PC-3 (cell line): ENCODE data around the gene FMNL2. TPM values are rescaled to one million over a fixed set of nuclear protein-coding genes. Genes with fewer than 3 reads are reported as not detected.

Experiments
- ATAC-seq: fragments of 200-7000 bp; cut with Tn5 transposase; 2 replicates; pipeline ENCODE4 v1.9.1; 2020; ENCODE audit warnings: mild to moderate bottlenecking, moderate library complexity
- BruUV-seq: library from RNA; stranded (reverse); fragments of 400-500 nt; replicated peaks from 2 replicates; lab custom pipeline; 2021; lab: Mats Ljungman, UMichigan
- CTCF ChIA-PET: fragments of 300-600 bp; sonication (Branson Sonifier 250); formaldehyde crosslinking; loops from one replicate; lab custom pipeline; 2022; ENCODE audit warnings: antibody characterized with exemption; lab: Charles Lee
- POLR2A ChIA-PET: fragments of 300-600 bp; sonication (Branson Sonifier 250); formaldehyde crosslinking; loops from one replicate; lab custom pipeline; 2022; ENCODE audit warnings: antibody characterized with exemption; ENCODE audit not compliant: unreplicated experiment; lab: Charles Lee
- DNase-seq: peaks from one replicate; pipeline ENCODE4 v3.0.0-alpha.2; 2015
- H2AFZ ChIP-seq: fragments of 300-600 bp; sonication (generic); 2 replicates; pipeline ENCODE4 v1.6.0; 2016; ENCODE audit warnings: antibody characterized with exemption, low read length
- H3F3A ChIP-seq: fragments of 300-600 bp; sonication (generic); one replicate; pipeline ENCODE4 v1.6.0; 2017; ENCODE audit warnings: antibody characterized with exemption, low read length, control low read depth, mild to moderate bottlenecking; ENCODE audit not compliant: unreplicated experiment
- H3K27ac ChIP-seq: fragments of 300-600 bp; sonication (generic); 2 replicates; pipeline ENCODE4 v1.5.1; 2016; ENCODE audit warnings: mild to moderate bottlenecking, low read length
- H3K27me3 ChIP-seq: fragments of 300-600 bp; sonication (generic); 2 replicates; pipeline ENCODE4 v1.6.1; 2016; ENCODE audit warnings: low read length, mixed read lengths
- H3K36me3 ChIP-seq: fragments of 300-600 bp; sonication (generic); 2 replicates; pipeline ENCODE4 v1.6.1; 2016; ENCODE audit warnings: low read depth, mixed run types, low read length, mixed read lengths
- H3K4me1 ChIP-seq: fragments of 300-600 bp; sonication (generic); 2 replicates; pipeline ENCODE4 v1.5.1; 2016; ENCODE audit warnings: low read length; ENCODE audit not compliant: insufficient read depth
- H3K4me2 ChIP-seq: fragments of 300-600 bp; sonication (generic); 2 replicates; pipeline ENCODE4 v1.6.0; 2016; ENCODE audit warnings: low read length
- H3K4me3 ChIP-seq: fragments of 300-600 bp; sonication (generic); 2 replicates; pipeline ENCODE4 v1.5.1; 2016; ENCODE audit warnings: mild to moderate bottlenecking, low read length, mixed read lengths
- H3K79me2 ChIP-seq: fragments of 300-600 bp; sonication (generic); 2 replicates; pipeline ENCODE4 v1.6.1; 2017; ENCODE audit warnings: low read length, mixed read lengths
- H3K9ac ChIP-seq: fragments of 300-600 bp; sonication (generic); 2 replicates; pipeline ENCODE4 v1.6.0; 2016; ENCODE audit warnings: mild to moderate bottlenecking, low read length
- H3K9me2 ChIP-seq: fragments of 300-600 bp; sonication (generic); replicated peaks from 2 replicates; pipeline ENCODE4 v1.6.1; 2016; ENCODE audit warnings: mixed run types, low read length, mixed read lengths
- H3K9me3 ChIP-seq: fragments of 300-600 bp; sonication (generic); 2 replicates; pipeline ENCODE4 v1.6.1; 2016; ENCODE audit warnings: low read length, mixed read lengths
- H4K20me1 ChIP-seq: fragments of 300-600 bp; sonication (generic); 2 replicates; pipeline ENCODE4 v1.6.1; 2016; ENCODE audit warnings: low read length, mixed read lengths
- CTCF ChIP-seq: fragments of 300-600 bp; sonication (generic); conservative IDR thresholded peaks from 2 replicates; pipeline ENCODE4 v1.5.1; 2017; ENCODE audit warnings: antibody characterized with exemption, low read depth, mild to moderate bottlenecking, low read length
- EZH2 ChIP-seq: fragments of 300-600 bp; sonication (generic); IDR thresholded peaks from one replicate; pipeline ENCODE4 v1.6.1; 2017; ENCODE audit warnings: antibody characterized with exemption, mild to moderate bottlenecking, low read length; ENCODE audit not compliant: unreplicated experiment
- EZH2phosphoT487 ChIP-seq: fragments of 300-600 bp; sonication (generic); IDR thresholded peaks from 2 replicates; pipeline ENCODE4 v1.6.1; 2018; ENCODE audit warnings: mild to moderate bottlenecking, antibody characterized with exemption, low read length, borderline replicate concordance
- intact Hi-C: fragments of 100-400 bp; cut with micrococcal nuclease; formaldehyde crosslinking; loops from 2 replicates; pipeline ENCODE4 v1.9.0; 2023
- total RNA-seq: library from RNA; depleted of rRNA; stranded (reverse); fragments of >200 nt; gene quantifications from 2 replicates; pipeline ENCODE4 v1.2.3, GENCODE V29; 2014

FMNL2 gene
- total RNA-seq, 1 experiment from 2014 or later: 15.8 TPM

- no peaks in the 10 kb centered on the region for H3F3A ChIP-seq
- intact Hi-C loops: no loop called here
- H3K4me3 ChIP-seq: no peak overlapping the region
- no peak overlapping the region for H3K27ac ChIP-seq
- H3K36me3 ChIP-seq: 0 out of 2 replicates have a peak, but pooled peaks cover 4% of the 10 kb centered on the region
- no peaks in the 10 kb centered on the region for H3K79me2 ChIP-seq
- H2AFZ ChIP-seq: no peak overlapping the region
- H3K4me1 ChIP-seq: peaks cover 16% of the 10 kb centered on the region
- no peaks in the 10 kb centered on the region for H3K27me3 ChIP-seq
- TF ChIP-seq CTCF (no peak), EZH2 (no peak), EZH2phosphoT487 (no peak)
- H3K4me2 ChIP-seq: no peak overlapping the region
- H3K9me3 ChIP-seq: no peaks in the 10 kb centered on the region
- ChIA-PET POLR2A (no interaction called here), CTCF (no interaction called here)
- no TSS peak for BruUV-seq
- ATAC-seq: no peak
- H4K20me1 ChIP-seq: no peaks in the 10 kb centered on the region
- no peaks in the 10 kb centered on the region for H3K9me2 ChIP-seq
- DNase-seq: no peak
- H3K9ac ChIP-seq: no peak overlapping the region
These were observed 214.0 kb downstream of the FMNL2 start for GRCh38 chr2:152548996-152549395.

- H3K79me2 ChIP-seq: no peaks in the 10 kb centered on the region
- H3K27me3 ChIP-seq: no peaks in the 10 kb centered on the region
- no peaks in the 10 kb centered on the region for H4K20me1 ChIP-seq
- H3K36me3 ChIP-seq: 0 out of 2 replicates have a peak, but pooled peaks cover 4% of the 10 kb centered on the region
- CTCF ChIA-PET: no interaction called here
- no peak overlapping the region for H3K4me2 ChIP-seq
- H3K4me1 ChIP-seq: peaks cover 18% of the 10 kb centered on the region
- TF ChIP-seq CTCF (no peak), EZH2 (no peak), EZH2phosphoT487 (no peak)
- no peak overlapping the region for H3K27ac ChIP-seq
- BruUV-seq: no TSS peak
- H3K4me3 ChIP-seq: no peak overlapping the region
- H2AFZ ChIP-seq: no peak overlapping the region
- H3K9ac ChIP-seq: no peak overlapping the region
- H3K9me2 ChIP-seq: no peaks in the 10 kb centered on the region
- DNase-seq: no peak
- POLR2A ChIA-PET: no interaction called here
- H3F3A ChIP-seq: no peaks in the 10 kb centered on the region
- no peaks in the 10 kb centered on the region for H3K9me3 ChIP-seq
- intact Hi-C loops: no loop called here
- ATAC-seq: no peak
These were observed 214.4 kb downstream of the FMNL2 start for GRCh38 chr2:152549423-152549822.

GRCh38 chr2:152550386-152550785, 215.4 kb downstream of the FMNL2 start:
- ATAC-seq (peak; percentile 30; the same call in 1 of the 2 replicates), DNase-seq (peak; percentile 36)
- H3K9ac ChIP-seq: no peak overlapping the region
- H2AFZ ChIP-seq: no peak overlapping the region
- H3K4me2 ChIP-seq: no peak overlapping the region
- H3K9me2 ChIP-seq: no peaks in the 10 kb centered on the region
- ChIA-PET CTCF (no interaction called here), POLR2A (no interaction called here)
- no peaks in the 10 kb centered on the region for H3K27me3 ChIP-seq
- H3K36me3 ChIP-seq: 0 out of 2 replicates have a peak, but pooled peaks cover 4% of the 10 kb centered on the region
- no peaks in the 10 kb centered on the region for H3F3A ChIP-seq
- no peaks in the 10 kb centered on the region for H3K79me2 ChIP-seq
- TF ChIP-seq EZH2phosphoT487 (no peak), CTCF (no peak), EZH2 (no peak)
- no peaks in the 10 kb centered on the region for H4K20me1 ChIP-seq
- H3K9me3 ChIP-seq: no peaks in the 10 kb centered on the region
- no TSS peak for BruUV-seq
- peaks cover 27% of the 10 kb centered on the region for H3K4me1 ChIP-seq
- intact Hi-C loops: no loop called here
- H3K4me3 ChIP-seq: no peak overlapping the region
- H3K27ac ChIP-seq: no peak overlapping the region
